AG09309 (cell line): Measurements from ENCODE around the gene SLC12A2.

Experiments
- DNase-seq: peaks from one replicate; pipeline ENCODE4 v3.0.0-alpha.2; 2010; ENCODE audit warnings: low read depth
- H3K4me3 ChIP-seq: 2 replicates; pipeline ENCODE4 v1.5.1; 2011; ENCODE audit warnings: mild to moderate bottlenecking, low read depth, low read length, moderate library complexity; ENCODE audit not compliant: control insufficient read depth
- TF ChIP-seq, protein P1 (sequence below): IDR thresholded peaks from 2 replicates; pipeline ENCODE4 v1.5.1; 2011; ENCODE audit warnings: mild to moderate bottlenecking, low read depth, low read length, inconsistent platforms; ENCODE audit not compliant: insufficient read depth, control insufficient read depth; ENCODE audit errors: missing control alignments

The SLC12A2 gene

DNA sequence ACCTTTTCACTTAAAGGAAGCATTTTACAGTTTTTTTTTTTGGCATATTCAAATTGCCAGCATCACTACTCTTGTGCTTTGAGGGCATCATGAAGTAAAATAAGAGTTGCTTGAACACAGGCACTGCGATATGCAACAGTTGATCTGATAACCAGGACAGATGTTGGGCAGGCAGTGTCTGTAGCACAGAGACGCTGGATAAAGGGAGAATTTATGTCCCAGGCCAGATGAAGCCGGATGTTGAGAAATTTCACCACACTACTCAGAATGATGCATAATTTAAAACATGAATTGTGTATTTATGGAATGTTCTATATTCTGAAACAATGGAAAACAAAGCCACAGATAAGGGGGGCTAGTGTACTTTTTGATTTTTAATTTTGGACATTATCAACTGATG lies 71.4 kb downstream of the SLC12A2 start:
- DNase-seq: no peak
- TF ChIP-seq, protein P1, sequence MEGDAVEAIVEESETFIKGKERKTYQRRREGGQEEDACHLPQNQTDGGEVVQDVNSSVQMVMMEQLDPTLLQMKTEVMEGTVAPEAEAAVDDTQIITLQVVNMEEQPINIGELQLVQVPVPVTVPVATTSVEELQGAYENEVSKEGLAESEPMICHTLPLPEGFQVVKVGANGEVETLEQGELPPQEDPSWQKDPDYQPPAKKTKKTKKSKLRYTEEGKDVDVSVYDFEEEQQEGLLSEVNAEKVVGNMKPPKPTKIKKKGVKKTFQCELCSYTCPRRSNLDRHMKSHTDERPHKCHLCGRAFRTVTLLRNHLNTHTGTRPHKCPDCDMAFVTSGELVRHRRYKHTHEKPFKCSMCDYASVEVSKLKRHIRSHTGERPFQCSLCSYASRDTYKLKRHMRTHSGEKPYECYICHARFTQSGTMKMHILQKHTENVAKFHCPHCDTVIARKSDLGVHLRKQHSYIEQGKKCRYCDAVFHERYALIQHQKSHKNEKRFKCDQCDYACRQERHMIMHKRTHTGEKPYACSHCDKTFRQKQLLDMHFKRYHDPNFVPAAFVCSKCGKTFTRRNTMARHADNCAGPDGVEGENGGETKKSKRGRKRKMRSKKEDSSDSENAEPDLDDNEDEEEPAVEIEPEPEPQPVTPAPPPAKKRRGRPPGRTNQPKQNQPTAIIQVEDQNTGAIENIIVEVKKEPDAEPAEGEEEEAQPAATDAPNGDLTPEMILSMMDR: no peak
- no peak overlapping the region for H3K4me3 ChIP-seq

DNA sequence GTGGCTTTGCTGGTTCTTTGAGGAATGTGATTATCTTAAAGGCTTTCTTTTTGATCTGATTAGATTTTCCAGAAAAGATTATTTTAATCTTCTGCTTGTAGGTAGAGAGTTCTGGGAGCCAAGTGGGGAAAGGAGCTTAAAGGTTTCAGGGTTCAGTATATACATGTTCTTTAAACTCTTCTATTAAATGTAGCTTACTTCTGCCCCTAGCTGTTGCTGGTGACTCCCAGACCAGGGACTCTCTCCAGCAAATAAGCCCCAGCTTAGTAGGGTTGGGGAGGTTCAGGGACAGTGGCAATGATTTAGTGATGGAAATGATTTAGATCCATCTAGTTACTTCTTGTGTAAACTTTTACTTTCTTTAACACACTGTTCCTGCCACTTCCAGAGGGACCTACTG lies 72.2 kb downstream of the SLC12A2 start:
- DNase-seq: no peak
- H3K4me3 ChIP-seq: no peak overlapping the region
- TF ChIP-seq, protein P1: no peak

DNA sequence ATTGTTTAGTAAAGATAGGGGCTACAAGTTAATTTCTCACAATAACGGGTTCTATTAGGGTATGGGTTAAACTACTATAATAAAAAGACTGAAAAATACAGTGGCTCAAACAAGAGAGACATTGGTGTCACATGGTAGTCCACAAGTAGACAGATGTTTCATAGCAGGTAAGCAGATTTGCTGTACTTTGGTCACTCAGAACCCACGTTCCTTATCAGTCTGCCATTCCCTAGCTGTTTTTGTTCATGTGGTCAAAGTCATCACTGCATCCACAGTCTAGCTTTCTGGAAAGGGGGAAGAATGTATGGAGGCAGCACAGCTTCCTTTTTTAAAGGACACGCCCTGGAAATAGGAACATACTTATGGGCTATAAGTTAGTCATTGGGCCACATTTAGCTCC lies 73.0 kb downstream of the SLC12A2 start:
- no peak for DNase-seq
- TF ChIP-seq, protein P1: no peak
- no peak overlapping the region for H3K4me3 ChIP-seq

- H3K4me3 ChIP-seq: no peak overlapping the region
- DNase-seq: no peak
- TF ChIP-seq, protein P1: no peak
These were observed 74.8 kb downstream of the SLC12A2 start for GRCh38 chr5:128158342-128158741.

GRCh38 chr5:128163991-128164390 lies 80.4 kb downstream of the SLC12A2 start:
- DNase-seq: peak; percentile 24
- TF ChIP-seq, protein P1: no peak
- H3K4me3 ChIP-seq: no peak overlapping the region

DNA sequence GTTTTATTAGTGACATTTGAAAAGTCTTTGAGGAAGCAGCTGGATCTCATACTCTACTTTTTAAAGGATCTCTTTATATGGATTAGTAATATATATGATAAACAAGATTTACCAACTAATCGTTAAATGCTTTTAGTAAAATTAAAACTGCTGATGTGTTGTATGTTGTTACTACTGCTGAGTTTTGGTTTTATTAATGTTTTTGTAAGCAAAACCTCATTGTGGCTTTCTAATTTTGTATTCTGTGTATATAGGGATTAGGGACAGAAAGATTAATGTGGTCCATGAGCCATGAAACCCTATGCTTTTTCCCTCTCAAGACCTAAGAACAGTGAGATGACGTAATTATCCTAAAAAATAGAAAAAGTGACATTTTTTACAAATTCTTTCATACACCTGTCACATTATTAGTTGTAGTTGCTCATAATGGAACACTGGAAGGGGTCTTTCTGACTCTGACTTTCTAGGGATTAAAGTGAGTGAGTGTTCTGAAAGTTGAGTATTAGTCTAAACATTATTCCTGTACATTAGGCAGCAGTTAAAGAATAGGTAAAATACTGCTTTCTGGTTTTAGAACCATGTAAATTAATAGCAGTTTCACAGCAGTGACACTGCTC lies 85.9 kb downstream of the SLC12A2 start:
- TF ChIP-seq, protein P1: no peak
- DNase-seq: no peak
- no peak overlapping the region for H3K4me3 ChIP-seq
